GM19468 (cell line): ENCODE data around the gene ERP27.

Source experiments
- ATAC-seq: cut with Tn5 transposase; IDR thresholded peaks from one replicate; pipeline ENCODE4 v1.9.1; 2021; ENCODE audit warnings: mild to moderate bottlenecking, moderate library complexity, moderate number of reproducible peaks; ENCODE audit not compliant: unreplicated experiment; ENCODE audit errors: extremely low read depth

ERP27 gene

GRCh38 chr12:14938301-14938700 is at the start of gene ERP27:
ERP27 (minus strand) TSS chr12:14938537; CDS start chr12:14938508, 29 bp downstream.
- no peak for ATAC-seq

GRCh38 chr12:14988035-14988434 is 49.7 kb upstream of the ERP27 start:
- no peak for ATAC-seq

GRCh38 chr12:14986449-14986848 is 48.1 kb upstream of the ERP27 start:
- ATAC-seq: no peak

GRCh38 chr12:14984766-14985285 is 46.5 kb upstream of the ERP27 start:
- no peak for ATAC-seq

- ATAC-seq: no peak
Observed at GRCh38 chr12:14984036-14984435, 45.7 kb upstream of the ERP27 start.

GRCh38 chr12:14982991-14983390 is 44.7 kb upstream of the ERP27 start:
- no peak for ATAC-seq

- no peak for ATAC-seq
Observed at GRCh38 chr12:14982562-14982961, 44.2 kb upstream of the ERP27 start.

GRCh38 chr12:14981049-14981448 is 42.7 kb upstream of the ERP27 start:
- ATAC-seq: no peak

GRCh38 chr12:14979468-14979867 is 41.1 kb upstream of the ERP27 start:
- no peak for ATAC-seq

- no peak for ATAC-seq
Observed at GRCh38 chr12:14976658-14977057, 38.3 kb upstream of the ERP27 start.

- ATAC-seq: no peak
Observed at GRCh38 chr12:14975457-14975856, 37.1 kb upstream of the ERP27 start.

- no peak for ATAC-seq
Observed at GRCh38 chr12:14974633-14975032, 36.3 kb upstream of the ERP27 start.

GRCh38 chr12:14972816-14973215 is 34.5 kb upstream of the ERP27 start, which contains the start of gene PDE6H:
PDE6H (plus strand) TSS chr12:14973042; CDS start chr12:14978013, 4,971 bp downstream.
- no peak for ATAC-seq

- ATAC-seq: no peak
Observed at GRCh38 chr12:14970473-14970872, 32.1 kb upstream of the ERP27 start.

GRCh38 chr12:14968478-14968877 is 30.1 kb upstream of the ERP27 start:
- no peak for ATAC-seq

- no peak for ATAC-seq
Observed at GRCh38 chr12:14965221-14965620, 26.9 kb upstream of the ERP27 start.

- ATAC-seq: no peak
Observed at GRCh38 chr12:14964406-14964805, 26.1 kb upstream of the ERP27 start.

- no peak for ATAC-seq
Observed at GRCh38 chr12:14963520-14963919, 25.2 kb upstream of the ERP27 start.

- no peak for ATAC-seq
Observed at GRCh38 chr12:14962797-14963196, 24.5 kb upstream of the ERP27 start.

GRCh38 chr12:14962153-14962539 is 23.8 kb upstream of the ERP27 start:
- ATAC-seq: no peak

GRCh38 chr12:14961466-14962152 is 23.3 kb upstream of the ERP27 start, which contains the start of gene ARHGDIB:
ARHGDIB (minus strand) TSS chr12:14961601; CDS start chr12:14950712, 10,889 bp downstream.
- peak; percentile 44 for ATAC-seq
